Neural crest cell (in vitro differentiated cells): ENCODE results near the gene FCHSD2. TPM values are rescaled to one million over a fixed set of nuclear protein-coding genes. Genes with fewer than 3 reads are reported as not detected.
A peak's percentile ranks its signal among the peaks of the same experiment; 100 is the strongest.

Experiments used
- DNase-seq: peaks from one replicate; pipeline ENCODE4 v3.0.0; 2021; ENCODE audit warnings: low read depth, mixed read lengths, low spot score
- H3K27ac Mint-ChIP-seq: one replicate; pipeline ENCODE4 v1.8.0; 2021; ENCODE audit warnings: mild to moderate bottlenecking, mixed read lengths; ENCODE audit not compliant: unreplicated experiment
- H3K27me3 Mint-ChIP-seq: 2 replicates; pipeline ENCODE4 v1.8.0; 2021; ENCODE audit warnings: low read depth, mild to moderate bottlenecking, mixed read lengths
- H3K36me3 Mint-ChIP-seq: 2 replicates; pipeline ENCODE4 v1.8.0; 2021; ENCODE audit warnings: low read depth, mild to moderate bottlenecking, mixed read lengths
- H3K4me1 Mint-ChIP-seq: 2 replicates; pipeline ENCODE4 v1.8.0; 2021; ENCODE audit warnings: mixed read lengths
- H3K4me3 Mint-ChIP-seq: one replicate; pipeline ENCODE4 v1.8.0; 2021; ENCODE audit warnings: mild to moderate bottlenecking, mixed read lengths
- H3K9me3 Mint-ChIP-seq: 2 replicates; pipeline ENCODE4 v1.8.0; 2021; ENCODE audit warnings: mixed read lengths
- total RNA-seq: library from RNA; stranded (reverse); gene quantifications from 2 replicates; pipeline ENCODE4 v1.2.1, GENCODE V29; 2021
- TF ChIP-seq, protein P1 (sequence below): fragments of 200-600 bp; sonication (generic); conservative IDR thresholded peaks from 2 replicates; pipeline ENCODE4 v1.5.0; 2021; ENCODE audit warnings: antibody characterized with exemption, mild to moderate bottlenecking

FCHSD2 gene
- total RNA-seq, 1 donor from 2014 or later, result 34.4 TPM

GRCh38 chr11:73147771-73148681, 5.9 kb upstream of the FCHSD2 start:
- DNase-seq, result no peak
- no peaks in the 10 kb centered on the region for H3K36me3 Mint-ChIP-seq
- H3K27ac Mint-ChIP-seq, result no peak overlapping the region
- H3K27me3 Mint-ChIP-seq, result no peaks in the 10 kb centered on the region
- TF ChIP-seq, protein P1, sequence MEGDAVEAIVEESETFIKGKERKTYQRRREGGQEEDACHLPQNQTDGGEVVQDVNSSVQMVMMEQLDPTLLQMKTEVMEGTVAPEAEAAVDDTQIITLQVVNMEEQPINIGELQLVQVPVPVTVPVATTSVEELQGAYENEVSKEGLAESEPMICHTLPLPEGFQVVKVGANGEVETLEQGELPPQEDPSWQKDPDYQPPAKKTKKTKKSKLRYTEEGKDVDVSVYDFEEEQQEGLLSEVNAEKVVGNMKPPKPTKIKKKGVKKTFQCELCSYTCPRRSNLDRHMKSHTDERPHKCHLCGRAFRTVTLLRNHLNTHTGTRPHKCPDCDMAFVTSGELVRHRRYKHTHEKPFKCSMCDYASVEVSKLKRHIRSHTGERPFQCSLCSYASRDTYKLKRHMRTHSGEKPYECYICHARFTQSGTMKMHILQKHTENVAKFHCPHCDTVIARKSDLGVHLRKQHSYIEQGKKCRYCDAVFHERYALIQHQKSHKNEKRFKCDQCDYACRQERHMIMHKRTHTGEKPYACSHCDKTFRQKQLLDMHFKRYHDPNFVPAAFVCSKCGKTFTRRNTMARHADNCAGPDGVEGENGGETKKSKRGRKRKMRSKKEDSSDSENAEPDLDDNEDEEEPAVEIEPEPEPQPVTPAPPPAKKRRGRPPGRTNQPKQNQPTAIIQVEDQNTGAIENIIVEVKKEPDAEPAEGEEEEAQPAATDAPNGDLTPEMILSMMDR, result no peak
- no peaks in the 10 kb centered on the region for H3K9me3 Mint-ChIP-seq
- H3K4me3 Mint-ChIP-seq, result no peak overlapping the region
- peaks cover 6% of the 10 kb centered on the region for H3K4me1 Mint-ChIP-seq

DNA sequence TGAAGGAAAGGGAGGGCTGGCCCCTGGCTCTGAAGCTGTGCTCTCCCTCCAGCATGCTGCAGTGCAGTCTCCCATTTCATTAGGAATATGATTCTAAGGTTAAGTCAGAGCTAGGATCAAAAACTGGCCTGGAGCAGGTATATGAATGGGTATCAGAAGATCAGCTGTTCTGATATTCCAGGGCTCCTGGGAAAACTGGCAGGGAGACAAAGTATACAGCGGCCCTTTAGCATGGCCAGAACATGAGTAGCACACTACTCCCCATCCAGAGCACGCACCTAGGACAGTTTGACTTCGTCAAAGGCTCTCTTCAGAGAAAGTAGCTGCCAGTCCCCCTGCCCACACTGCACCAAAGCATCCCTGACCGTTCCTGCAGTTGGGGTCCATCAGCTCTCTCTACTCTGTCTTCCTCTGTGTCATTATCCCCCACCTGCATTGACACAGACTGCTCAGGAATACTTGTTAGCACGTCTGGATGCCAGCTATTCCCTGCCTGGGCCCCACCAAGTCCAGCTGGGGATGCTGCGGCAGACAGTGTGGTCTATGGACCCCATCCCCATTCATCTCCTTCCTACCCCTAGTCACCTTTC, 4.0 kb upstream of the FCHSD2 start:
- no peak for DNase-seq
- Mint-ChIP-seq H3K36me3 (no peaks in the 10 kb centered on the region), H3K27me3 (no peaks in the 10 kb centered on the region), H3K4me1 (peaks cover 10% of the 10 kb centered on the region), H3K9me3 (no peaks in the 10 kb centered on the region), H3K4me3 (peak overlapping the region; percentile 35), H3K27ac (no peak overlapping the region)
- TF ChIP-seq, protein P1, result no peak

GRCh38 chr11:73143126-73143838, 1.2 kb upstream of the FCHSD2 start:
- peaks cover 32% of the 10 kb centered on the region for H3K4me1 Mint-ChIP-seq
- TF ChIP-seq, protein P1, result no peak
- H3K27ac Mint-ChIP-seq, result peak overlapping the region; percentile 95
- H3K9me3 Mint-ChIP-seq, result no peaks in the 10 kb centered on the region
- H3K4me3 Mint-ChIP-seq, result peak overlapping the region; percentile 91
- no peaks in the 10 kb centered on the region for H3K36me3 Mint-ChIP-seq
- no peak for DNase-seq
- H3K27me3 Mint-ChIP-seq, result peaks cover 2% of the 10 kb centered on the region

- H3K4me1 Mint-ChIP-seq, result peaks cover 38% of the 10 kb centered on the region
- H3K9me3 Mint-ChIP-seq, result no peaks in the 10 kb centered on the region
- TF ChIP-seq, protein P1, result no peak
- H3K4me3 Mint-ChIP-seq, result peak overlapping the region; percentile 98
- peaks cover 2% of the 10 kb centered on the region for H3K27me3 Mint-ChIP-seq
- peak; percentile 69 for DNase-seq
- no peaks in the 10 kb centered on the region for H3K36me3 Mint-ChIP-seq
- H3K27ac Mint-ChIP-seq, result peak overlapping the region; percentile 96
Measured at GRCh38 chr11:73141309-73142127, 600 bp downstream of the FCHSD2 start.

DNA sequence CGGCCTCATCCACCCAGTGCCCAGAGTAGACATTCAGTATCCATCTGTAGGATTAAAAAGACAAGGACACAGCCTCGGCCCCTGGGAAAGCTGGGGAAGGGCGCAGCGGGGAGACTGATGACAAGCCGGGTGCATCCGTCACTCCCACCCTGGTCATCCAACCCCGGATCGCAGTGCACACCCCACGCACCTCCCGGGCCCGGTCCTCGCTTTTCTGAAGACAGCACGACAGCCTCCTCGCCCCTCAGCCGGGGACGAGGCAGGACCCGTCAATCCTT, 1.1 kb downstream of the FCHSD2 start:
- Mint-ChIP-seq H3K9me3 (no peaks in the 10 kb centered on the region), H3K27me3 (peaks cover 2% of the 10 kb centered on the region), H3K4me1 (peaks cover 38% of the 10 kb centered on the region), H3K27ac (peak overlapping the region; percentile 84), H3K36me3 (no peaks in the 10 kb centered on the region), H3K4me3 (peak overlapping the region; percentile 98)
- DNase-seq, result no peak
- TF ChIP-seq, protein P1, result no peak
